CD14-positive monocyte (primary cell): Measurements from ENCODE around the gene DLGAP1. TPM values are rescaled to one million over a fixed set of nuclear protein-coding genes. Genes with fewer than 3 reads are reported as not detected.
"Not testable (repeated sequence)": the region's sequence is repeated elsewhere in the genome, so short reads cannot be mapped to it uniquely, and the experiment has no call there.

Experiments
- DNase-seq, 3 donors: peaks; one replicate each; pipeline ENCODE4 v3.0.0-alpha.2; 2011 to 2022
- H2AFZ ChIP-seq: 2 replicates; pipeline ENCODE4 v1.6.0; 2012; ENCODE audit warnings: mild to moderate bottlenecking, low read depth, low read length, inconsistent platforms; ENCODE audit not compliant: insufficient read depth, poor library complexity, severe bottlenecking
- H3K27ac ChIP-seq, 2 donors: 1 replicate in 1 of 2; 2 replicates in 1 of 2; pipeline ENCODE4 v1.5.1; 2012 to 2013; ENCODE audit warnings: low read length in 2 of 2, control low read depth in 1 of 2, inconsistent platforms in 1 of 2, low read depth in 1 of 2, mild to moderate bottlenecking in 1 of 2
- H3K27me3 ChIP-seq, 2 donors: one replicate each; pipeline versions ENCODE4 v1.6.0 to v1.6.1; 2011 to 2013; ENCODE audit warnings: low read length in 2 of 2; ENCODE audit not compliant: control insufficient read depth in 2 of 2, insufficient read depth in 2 of 2
- H3K36me3 ChIP-seq, 2 donors: replicated peaks in 1 of 2; 1 replicate in 1 of 2; 2 replicates in 1 of 2; pipeline versions ENCODE4 v1.5.1 to v1.6.1; 2012 to 2013; ENCODE audit warnings: low read length in 2 of 2, control low read depth in 1 of 2, inconsistent platforms in 1 of 2, mild to moderate bottlenecking in 1 of 2; ENCODE audit not compliant: insufficient read depth in 2 of 2, control insufficient read depth in 1 of 2
- H3K4me1 ChIP-seq, 2 donors: 1 replicate in 1 of 2; 2 replicates in 1 of 2; pipeline versions ENCODE4 v1.5.1 to v1.6.1; 2012 to 2013; ENCODE audit warnings: low read length in 2 of 2, control low read depth in 1 of 2, inconsistent platforms in 1 of 2, mild to moderate bottlenecking in 1 of 2, moderate library complexity in 1 of 2; ENCODE audit not compliant: insufficient read depth in 2 of 2, control insufficient read depth in 1 of 2
- H3K4me2 ChIP-seq: replicated peaks from 2 replicates; pipeline ENCODE3; 2012; ENCODE audit warnings: low read length, moderate library complexity, mild to moderate bottlenecking; ENCODE audit not compliant: poor library complexity, severe bottlenecking; ENCODE audit errors: extremely low read depth
- H3K4me3 ChIP-seq, 3 experiments: fragments of 200-600 bp in 1 of 3; sonication (generic) in 1 of 3; replicated peaks in 1 of 3; 1 replicate in 2 of 3; 2 replicates in 1 of 3; pipeline ENCODE4 v1.5.1; 2011 to 2013; ENCODE audit warnings: low read length in 3 of 3, mild to moderate bottlenecking in 3 of 3, control low read depth in 2 of 3, low read depth in 2 of 3, inconsistent platforms in 1 of 3, moderate library complexity in 1 of 3
- H3K79me2 ChIP-seq: 2 replicates; pipeline ENCODE4 v1.6.0; 2012; ENCODE audit warnings: mild to moderate bottlenecking, control low read depth, inconsistent platforms, low read length, moderate library complexity; ENCODE audit not compliant: insufficient read depth
- H3K9ac ChIP-seq: 2 replicates; pipeline ENCODE4 v1.6.0; 2017; ENCODE audit warnings: low read length, mild to moderate bottlenecking; ENCODE audit not compliant: insufficient read depth, poor library complexity, severe bottlenecking
- H3K9me3 ChIP-seq, 2 donors: replicated peaks in 1 of 2; 1 replicate in 1 of 2; 2 replicates in 1 of 2; pipeline versions ENCODE4 v1.5.1 to v1.6.1; 2012 to 2013; ENCODE audit warnings: low read length in 2 of 2, control low read depth in 1 of 2; ENCODE audit not compliant: control insufficient read depth in 1 of 2, insufficient read depth in 1 of 2
- H4K20me1 ChIP-seq: 2 replicates; pipeline ENCODE4 v1.6.0; 2012; ENCODE audit warnings: mild to moderate bottlenecking, low read length, control low read depth, moderate library complexity; ENCODE audit not compliant: insufficient read depth
- H3K27ac Mint-ChIP-seq, 7 donors: one replicate each; pipeline ENCODE4 v1.8.0; 2020; ENCODE audit warnings: mild to moderate bottlenecking in 7 of 7, mixed read lengths in 7 of 7, moderate library complexity in 6 of 7, inconsistent platforms in 2 of 7
- H3K27me3 Mint-ChIP-seq, 3 donors: one replicate each; pipeline ENCODE4 v1.8.0; 2021 to 2022; ENCODE audit warnings: low read depth in 3 of 3, mild to moderate bottlenecking in 3 of 3, mixed read lengths in 3 of 3, moderate library complexity in 3 of 3, inconsistent platforms in 1 of 3
- H3K36me3 Mint-ChIP-seq, 2 donors: one replicate each; pipeline ENCODE4 v1.8.0; 2020; ENCODE audit warnings: mixed read lengths in 2 of 2, inconsistent platforms in 1 of 2, mild to moderate bottlenecking in 1 of 2
- H3K4me1 Mint-ChIP-seq: one replicate; pipeline ENCODE4 v1.8.0; 2020; ENCODE audit warnings: mild to moderate bottlenecking, mixed read lengths
- H3K4me3 Mint-ChIP-seq, 2 donors: one replicate each; pipeline ENCODE4 v1.8.0; 2020; ENCODE audit warnings: mild to moderate bottlenecking in 2 of 2, mixed read lengths in 2 of 2, moderate library complexity in 1 of 2
- H3K9me3 Mint-ChIP-seq, 7 donors: one replicate each; pipeline ENCODE4 v1.8.0; 2020 to 2022; ENCODE audit warnings: mixed read lengths in 7 of 7, mild to moderate bottlenecking in 6 of 7, moderate library complexity in 6 of 7, inconsistent platforms in 2 of 7
- WGBS: methylation state at CpG from one replicate; pipeline ENCODE4 v1.1.5; 2013; ENCODE audit warnings: missing lambda C conversion rate; ENCODE audit not compliant: insufficient coverage; 5-methylcytosine and 5-hydroxymethylcytosine counted together
- intact Hi-C, 2 donors: fragments of 100-400 bp; cut with micrococcal nuclease; formaldehyde crosslinking; loops; one replicate each; pipeline versions ENCODE4 v1.15.0 to v1.15.1; 2023
- polyA plus RNA-seq, 3 donors: library from polyadenylated mRNA; depleted of rRNA in 1 of 3; unstranded in 2 of 3; stranded (reverse) in 1 of 3; fragments of 300-500 nt in 2 of 3; fragments of >200 nt in 1 of 3; fragmentation: Illumina TruSeq in 2 of 3; gene quantifications; 1 replicate in 2 of 3; 2 replicates in 1 of 3; pipeline ENCODE4 v1.2.3, GENCODE V29; 2012 to 2021
- TF ChIP-seq, protein P1 (sequence below): fragments of 200-600 bp; IDR thresholded peaks from one replicate; pipeline ENCODE4 v1.8.0; 2022; ENCODE audit warnings: antibody characterized with exemption, mild to moderate bottlenecking

DLGAP1 gene
- polyA plus RNA-seq, 3 donors: 0.09 to 0.42 TPM; not detected in 1

DNA sequence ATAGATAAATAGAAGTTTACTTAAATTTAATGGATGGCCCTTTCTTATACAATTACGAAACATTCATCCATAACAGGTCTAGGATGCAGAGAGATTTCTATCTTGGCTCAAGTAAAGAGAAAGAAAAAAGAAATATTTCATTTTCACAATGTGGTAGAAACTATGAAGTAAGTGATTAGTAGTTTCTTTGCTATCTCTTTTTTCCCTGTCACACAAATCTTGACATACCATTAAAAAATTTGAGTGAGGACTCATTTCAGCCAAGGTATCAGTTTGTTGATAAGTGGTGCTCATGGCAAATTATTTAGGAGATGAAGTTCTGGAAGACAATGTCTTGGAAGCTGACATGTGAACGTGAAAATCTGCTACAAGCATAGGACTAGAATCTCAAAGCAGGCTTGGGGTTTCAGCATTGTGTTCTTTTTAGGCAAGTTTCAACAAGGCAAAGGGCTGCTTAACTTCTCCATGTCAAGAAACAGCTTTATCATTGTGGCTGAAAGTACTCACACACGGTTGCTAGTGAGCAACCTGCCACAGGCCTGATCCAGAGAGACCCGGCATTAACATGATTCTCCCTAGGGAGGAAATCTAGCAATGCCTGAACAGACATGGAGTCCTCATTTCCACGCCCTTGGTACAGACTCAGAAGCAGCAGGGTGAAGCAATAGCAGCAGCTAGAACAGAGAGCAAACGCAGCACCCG lies 414.6 kb downstream of the DLGAP1 start:
- 84% methylated on average over 6 of the region's 7 CpGs for WGBS
- TF ChIP-seq, protein P1, sequence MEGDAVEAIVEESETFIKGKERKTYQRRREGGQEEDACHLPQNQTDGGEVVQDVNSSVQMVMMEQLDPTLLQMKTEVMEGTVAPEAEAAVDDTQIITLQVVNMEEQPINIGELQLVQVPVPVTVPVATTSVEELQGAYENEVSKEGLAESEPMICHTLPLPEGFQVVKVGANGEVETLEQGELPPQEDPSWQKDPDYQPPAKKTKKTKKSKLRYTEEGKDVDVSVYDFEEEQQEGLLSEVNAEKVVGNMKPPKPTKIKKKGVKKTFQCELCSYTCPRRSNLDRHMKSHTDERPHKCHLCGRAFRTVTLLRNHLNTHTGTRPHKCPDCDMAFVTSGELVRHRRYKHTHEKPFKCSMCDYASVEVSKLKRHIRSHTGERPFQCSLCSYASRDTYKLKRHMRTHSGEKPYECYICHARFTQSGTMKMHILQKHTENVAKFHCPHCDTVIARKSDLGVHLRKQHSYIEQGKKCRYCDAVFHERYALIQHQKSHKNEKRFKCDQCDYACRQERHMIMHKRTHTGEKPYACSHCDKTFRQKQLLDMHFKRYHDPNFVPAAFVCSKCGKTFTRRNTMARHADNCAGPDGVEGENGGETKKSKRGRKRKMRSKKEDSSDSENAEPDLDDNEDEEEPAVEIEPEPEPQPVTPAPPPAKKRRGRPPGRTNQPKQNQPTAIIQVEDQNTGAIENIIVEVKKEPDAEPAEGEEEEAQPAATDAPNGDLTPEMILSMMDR: no peak
- H3K27me3 Mint-ChIP-seq: peaks cover 0 to 13% (median 10%) of the 10 kb centered on the region in 3 donors

DNA sequence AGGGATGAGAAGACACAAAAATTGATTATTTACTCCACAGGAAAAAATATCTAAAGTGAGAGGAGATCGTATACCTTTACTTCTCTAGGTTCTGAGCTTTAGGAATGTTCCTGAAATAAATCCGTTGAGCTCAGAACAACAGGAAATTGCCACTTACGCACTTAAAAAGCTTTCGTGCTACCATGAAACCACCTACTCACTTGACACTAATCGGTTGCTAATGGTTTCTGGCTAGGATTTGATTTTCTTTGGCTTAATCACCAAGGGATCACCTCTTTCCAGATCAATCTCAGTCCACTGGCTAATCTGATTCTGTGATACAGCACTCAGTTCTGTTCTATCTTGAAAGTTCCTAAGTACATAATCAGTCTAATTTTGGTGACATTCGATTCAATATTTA lies 419.6 kb downstream of the DLGAP1 start:
- TF ChIP-seq, protein P1: no peak
- intact Hi-C loops: no loop called here
- Mint-ChIP-seq H3K4me1 (no peaks in the 10 kb centered on the region), H3K4me3 (no peak overlapping the region), H3K36me3 (no peaks in the 10 kb centered on the region), H3K9me3 (peaks cover 0 to 12% (median 4%) of the 10 kb centered on the region in 7 donors), H3K27me3 (peaks cover 0 to 11% (median 10%) of the 10 kb centered on the region in 3 donors), H3K27ac (no peak overlapping the region)
- Histone ChIP-seq H3K27ac (no peak overlapping the region), H3K9me3 (peaks cover 0 to 5% of the 10 kb centered on the region in 2 donors), H3K4me3 (no peak overlapping the region), H3K79me2 (no peaks in the 10 kb centered on the region), H3K9ac (no peak overlapping the region), H3K4me1 (no peaks in the 10 kb centered on the region), H4K20me1 (no peaks in the 10 kb centered on the region), H3K27me3 (peaks cover 0 to 5% of the 10 kb centered on the region in 2 donors), H2AFZ (no peak overlapping the region), H3K4me2 (no peak overlapping the region), H3K36me3 (no peaks in the 10 kb centered on the region)
- DNase-seq: no peak
- 8% methylated on average over 4 of the region's 6 CpGs for WGBS

More for the DNA sequence above, 414.6 kb downstream of the DLGAP1 start:
- Histone ChIP-seq H2AFZ (no peak overlapping the region), H3K27ac (no peak overlapping the region), H3K4me1 (no peaks in the 10 kb centered on the region), H4K20me1 (no peaks in the 10 kb centered on the region), H3K4me2 (no peak overlapping the region), H3K79me2 (no peaks in the 10 kb centered on the region), H3K4me3 (no peak overlapping the region), H3K9me3 (no peaks in the 10 kb centered on the region), H3K36me3 (no peaks in the 10 kb centered on the region), H3K9ac (no peak overlapping the region), H3K27me3 (peaks cover 0 to 5% of the 10 kb centered on the region in 2 donors)
- Mint-ChIP-seq H3K36me3 (no peaks in the 10 kb centered on the region), H3K27ac (no peak overlapping the region), H3K4me3 (no peak overlapping the region), H3K9me3 (peaks cover 0 to 5% (median 2%) of the 10 kb centered on the region in 7 donors), H3K4me1 (no peaks in the 10 kb centered on the region)
- intact Hi-C loops: no loop called here
- DNase-seq: no peak

DNA sequence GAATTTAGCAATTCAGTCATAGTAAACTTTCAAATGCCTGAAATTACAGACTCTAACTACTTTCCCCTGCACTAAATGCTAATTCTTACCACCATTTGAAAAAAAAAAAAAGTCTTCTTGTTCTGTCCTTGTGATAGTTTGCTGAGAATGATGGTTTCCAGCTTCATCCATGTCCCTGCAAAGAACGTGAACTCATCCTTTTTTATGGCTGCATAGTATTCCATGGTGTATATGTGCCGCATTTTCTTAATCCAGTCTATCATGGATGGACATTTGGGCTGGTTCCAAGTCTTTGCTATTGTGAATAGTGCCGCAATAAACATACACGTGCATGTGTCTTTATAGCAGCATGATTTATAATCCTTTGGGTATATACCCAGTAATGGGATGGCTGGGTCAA lies 420.3 kb downstream of the DLGAP1 start:
- intact Hi-C loops, H3K27ac Mint-ChIP-seq, H3K27ac ChIP-seq, H2AFZ ChIP-seq, H3K4me1 ChIP-seq, H3K4me2 ChIP-seq, H3K4me3 Mint-ChIP-seq, H3K4me3 ChIP-seq, H3K36me3 Mint-ChIP-seq, H3K27me3 Mint-ChIP-seq, H3K79me2 ChIP-seq, H4K20me1 ChIP-seq, H3K36me3 ChIP-seq, H3K4me1 Mint-ChIP-seq, DNase-seq, H3K27me3 ChIP-seq, H3K9me3 ChIP-seq, H3K9ac ChIP-seq: not testable (repeated sequence)
- WGBS: 78% methylated on average over 1 of the region's 4 CpGs
- peaks cover 0 to 15% (median 6%) of the 10 kb centered on the region in 7 donors for H3K9me3 Mint-ChIP-seq
